IMR-90 (cell line): ENCODE results near the gene TMEM204.

Source experiments
- BHLHE40 ChIP-seq: fragments of 150-350 bp; IDR thresholded peaks from 2 replicates; pipeline ENCODE4 v1.6.1; 2016; ENCODE audit warnings: mild to moderate bottlenecking, low read depth, low read length
- CEBPB ChIP-seq: IDR thresholded peaks from 2 replicates; pipeline ENCODE4 v1.6.1; 2012; ENCODE audit warnings: low read depth, low read length, improper control_type of control experiment
- CHD1 ChIP-seq: IDR thresholded peaks from 2 replicates; pipeline ENCODE4 v1.6.1; 2012; ENCODE audit warnings: low read depth, low read length, improper control_type of control experiment
- CTCF ChIP-seq: conservative IDR thresholded peaks from 2 replicates; pipeline ENCODE4 v1.5.1; 2012; ENCODE audit warnings: mild to moderate bottlenecking, low read depth, low read length, improper control_type of control experiment
- MAFK ChIP-seq: IDR thresholded peaks from 2 replicates; pipeline ENCODE4 v1.6.1; 2012; ENCODE audit warnings: low read depth, low read length, improper control_type of control experiment
- MAZ ChIP-seq: IDR thresholded peaks from 2 replicates; pipeline ENCODE4 v1.6.1; 2012; ENCODE audit warnings: low read depth, mild to moderate bottlenecking, low read length, improper control_type of control experiment, moderate library complexity, borderline replicate concordance
- NFE2L2 ChIP-seq: fragments of 150-350 bp; IDR thresholded peaks from 2 replicates; pipeline ENCODE4 v1.6.1; 2016; ENCODE audit warnings: low read depth, mild to moderate bottlenecking, low read length
- POLR2A ChIP-seq: IDR thresholded peaks from 2 replicates; pipeline ENCODE4 v1.6.1; 2012; ENCODE audit warnings: mild to moderate bottlenecking, low read depth, low read length
- RCOR1 ChIP-seq: IDR thresholded peaks from 2 replicates; pipeline ENCODE4 v1.6.1; 2012; ENCODE audit warnings: mild to moderate bottlenecking, low read length, improper control_type of control experiment; ENCODE audit not compliant: insufficient replicate concordance
- SMC3 ChIP-seq: fragments of 150-350 bp; IDR thresholded peaks from 2 replicates; pipeline ENCODE4 v1.6.1; 2016; ENCODE audit warnings: low read depth, mild to moderate bottlenecking, antibody characterized with exemption, low read length, moderate library complexity
- USF2 ChIP-seq: fragments of 150-350 bp; IDR thresholded peaks from 2 replicates; pipeline ENCODE4 v1.6.1; 2017; ENCODE audit warnings: mild to moderate bottlenecking, antibody characterized with exemption, low read length, low read depth

GRCh38 chr16:1533443-1533951, at the start of gene TMEM204:
- TF ChIP-seq CTCF, result no peak
- no peak for TF ChIP-seq SMC3
- TF ChIP-seq POLR2A, result 0 out of 2 replicates have a peak, but pooled peaks have one; percentile 43
- TF ChIP-seq BHLHE40, result no peak
- no peak for TF ChIP-seq RCOR1
- no peak for TF ChIP-seq NFE2L2
- TF ChIP-seq USF2, result no peak
- no peak for TF ChIP-seq CHD1
- TF ChIP-seq CEBPB, result no peak
- peak; percentile 26; the same call in 1 of the 2 replicates for TF ChIP-seq MAZ
- TF ChIP-seq MAFK, result no peak
